Mesendoderm (in vitro differentiated cells): ENCODE data around the gene CD247.

Experiments
- DNase-seq: peaks from one replicate; pipeline ENCODE4 v3.0.0; 2013
- H2AK5ac ChIP-seq: 2 replicates; pipeline ENCODE4 v1.6.1; 2013; ENCODE audit warnings: low read length, inconsistent platforms
- H2BK120ac ChIP-seq: 2 replicates; pipeline ENCODE4 v1.6.1; 2013; ENCODE audit warnings: low read depth, mild to moderate bottlenecking, low read length, moderate library complexity, mixed read lengths
- H2BK15ac ChIP-seq: replicated peaks from 2 replicates; pipeline ENCODE4 v1.6.1; 2013; ENCODE audit warnings: low read depth, mild to moderate bottlenecking, moderate library complexity
- H2BK5ac ChIP-seq: 2 replicates; pipeline ENCODE4 v1.6.1; 2013; ENCODE audit warnings: low read length, inconsistent platforms
- H3K18ac ChIP-seq: 2 replicates; pipeline ENCODE4 v1.6.1; 2013; ENCODE audit warnings: mild to moderate bottlenecking, low read length, mixed read lengths
- H3K23ac ChIP-seq: one replicate; pipeline ENCODE4 v1.6.1; 2013; ENCODE audit warnings: low read length
- H3K27ac ChIP-seq: 2 replicates; pipeline ENCODE4 v1.5.1; 2013; ENCODE audit warnings: low read depth, mild to moderate bottlenecking, inconsistent platforms, low read length, moderate library complexity
- H3K27me3 ChIP-seq: 2 replicates; pipeline ENCODE4 v1.6.1; 2013; ENCODE audit warnings: low read length, control low read depth, mild to moderate bottlenecking, inconsistent platforms; ENCODE audit not compliant: insufficient read depth, poor library complexity
- H3K36me3 ChIP-seq: 2 replicates; pipeline ENCODE4 v1.6.1; 2013; ENCODE audit warnings: low read length, inconsistent platforms; ENCODE audit not compliant: control insufficient read depth, insufficient read depth
- H3K4ac ChIP-seq: one replicate; pipeline ENCODE4 v1.6.1; 2013; ENCODE audit warnings: low read depth, mild to moderate bottlenecking, low read length, moderate library complexity
- H3K4me1 ChIP-seq: 2 replicates; pipeline ENCODE4 v1.6.1; 2013; ENCODE audit warnings: low read depth, low read length, inconsistent platforms; ENCODE audit not compliant: control insufficient read depth
- H3K4me2 ChIP-seq: 2 replicates; pipeline ENCODE4 v1.6.1; 2013; ENCODE audit warnings: low read length
- H3K4me3 ChIP-seq: 2 replicates; pipeline ENCODE4 v1.5.1; 2013; ENCODE audit warnings: mild to moderate bottlenecking, low read length
- H3K56ac ChIP-seq: one replicate; pipeline ENCODE4 v1.6.1; 2013; ENCODE audit warnings: low read length
- H3K79me1 ChIP-seq: 2 replicates; pipeline ENCODE4 v1.6.1; 2013; ENCODE audit warnings: low read length, inconsistent platforms
- H3K79me2 ChIP-seq: 2 replicates; pipeline ENCODE4 v1.6.1; 2013; ENCODE audit warnings: mild to moderate bottlenecking, low read length; ENCODE audit not compliant: control insufficient read depth, insufficient read depth
- H3K9ac ChIP-seq: 2 replicates; pipeline ENCODE4 v1.6.1; 2013; ENCODE audit warnings: low read length, inconsistent platforms
- H4K5ac ChIP-seq: one replicate; pipeline ENCODE4 v1.6.1; 2013; ENCODE audit warnings: low read length
- H4K8ac ChIP-seq: one replicate; pipeline ENCODE4 v1.6.1; 2013; ENCODE audit warnings: low read depth, mild to moderate bottlenecking, control low read depth, low read length, moderate library complexity
- WGBS: extraction: QIAGEN DNeasy Blood & Tissue Kit; methylation state at CpG from one replicate; pipeline ENCODE4 v1.1.7; 2013; ENCODE audit warnings: low lambda C conversion rate, missing lambda C conversion rate; ENCODE audit not compliant: insufficient coverage; ENCODE audit errors: extremely low coverage; 5-methylcytosine and 5-hydroxymethylcytosine counted together

The CD247 gene

DNA sequence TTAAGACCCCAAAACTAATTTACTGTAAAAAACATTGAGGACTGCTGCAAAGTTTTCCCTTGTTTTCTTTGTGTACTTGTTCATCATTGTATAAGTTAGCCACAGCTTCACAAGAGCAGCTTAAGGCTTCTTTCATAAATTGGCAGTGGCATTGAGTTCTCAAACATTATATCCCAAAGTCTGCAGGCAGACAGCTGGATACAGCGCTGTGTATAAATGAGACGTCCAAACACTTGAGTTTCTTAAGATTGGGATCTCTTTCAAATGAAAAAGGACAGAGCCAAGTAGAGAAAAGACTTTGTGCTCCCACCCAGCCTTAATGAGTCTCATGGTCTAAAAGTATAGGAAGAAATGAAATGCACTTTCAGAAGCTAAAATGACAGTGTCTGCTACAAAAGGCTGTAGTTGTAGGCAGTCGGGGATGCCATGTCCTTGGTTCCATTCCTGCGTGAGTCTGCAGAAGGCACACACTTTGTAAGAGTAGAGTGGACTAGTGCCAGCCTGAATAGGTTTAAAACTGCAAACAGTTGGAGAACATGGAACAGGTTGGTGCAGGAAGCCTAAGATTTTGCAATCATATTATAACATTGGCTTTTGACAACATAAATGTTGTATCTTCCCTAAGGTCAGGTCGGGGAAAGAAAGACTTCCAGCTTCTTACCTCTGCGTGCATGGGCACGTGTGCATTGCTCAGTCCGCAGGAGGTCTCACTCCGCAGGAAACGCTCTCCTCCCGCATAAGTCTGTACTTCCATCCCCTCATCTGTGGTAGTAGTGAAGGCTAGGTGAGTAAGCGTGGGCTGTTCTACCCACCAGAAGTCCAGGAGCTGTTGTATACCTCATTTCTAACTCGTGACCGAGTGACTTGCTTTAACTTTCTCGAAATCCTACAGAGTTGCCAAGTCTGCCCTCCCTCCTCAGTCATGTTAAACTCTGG, 94.4 kb downstream of the CD247 start:
- no peak overlapping the region for H3K18ac ChIP-seq
- no peak overlapping the region for H4K8ac ChIP-seq
- no peak overlapping the region for H3K4ac ChIP-seq
- no peaks in the 10 kb centered on the region for H3K79me1 ChIP-seq
- no peak overlapping the region for H4K5ac ChIP-seq
- no peak overlapping the region for H3K4me3 ChIP-seq
- no peak overlapping the region for H3K56ac ChIP-seq
- no peak overlapping the region for H2AK5ac ChIP-seq
- WGBS: no CpG with 5 or more reads among the region's 15 CpGs
- H2BK120ac ChIP-seq: no peak overlapping the region
- H3K27ac ChIP-seq: no peak overlapping the region
- H3K36me3 ChIP-seq: no peaks in the 10 kb centered on the region
- DNase-seq: no peak
- no peaks in the 10 kb centered on the region for H3K27me3 ChIP-seq
- H3K4me1 ChIP-seq: peaks cover 3% of the 10 kb centered on the region
- no peak overlapping the region for H3K4me2 ChIP-seq
- H2BK15ac ChIP-seq: no peak overlapping the region
- no peak overlapping the region for H3K23ac ChIP-seq
- H3K79me2 ChIP-seq: no peaks in the 10 kb centered on the region
- H3K9ac ChIP-seq: no peak overlapping the region
- no peak overlapping the region for H2BK5ac ChIP-seq

DNA sequence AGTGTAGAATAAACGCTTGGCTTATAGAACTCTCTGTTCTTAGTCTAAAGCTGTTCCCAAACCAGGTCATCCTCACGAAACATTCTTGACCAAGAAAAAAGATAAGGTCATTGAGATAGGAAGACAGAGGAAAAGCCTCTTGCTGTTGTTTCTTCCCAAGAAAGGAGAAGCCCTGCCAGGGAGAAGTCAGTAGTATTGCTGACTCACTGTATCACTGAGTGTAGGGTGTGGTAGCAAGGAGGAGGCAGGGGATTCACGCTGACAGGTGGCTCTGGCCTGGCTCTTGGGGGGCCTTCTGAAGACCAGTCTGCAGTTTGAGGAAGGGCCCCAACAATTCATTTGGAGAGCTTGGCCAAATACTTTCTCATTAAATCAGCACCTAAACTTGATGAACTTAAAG, 97.8 kb downstream of the CD247 start:
- Histone ChIP-seq H3K4me3 (no peak overlapping the region), H3K27ac (no peak overlapping the region), H3K27me3 (no peaks in the 10 kb centered on the region), H3K36me3 (peaks cover 4% of the 10 kb centered on the region), H3K79me2 (no peaks in the 10 kb centered on the region), H3K56ac (no peak overlapping the region), H4K5ac (no peak overlapping the region), H3K4me2 (no peak overlapping the region), H2BK120ac (no peak overlapping the region), H3K4ac (no peak overlapping the region), H2BK15ac (no peak overlapping the region), H4K8ac (no peak overlapping the region), H3K9ac (no peak overlapping the region), H3K23ac (no peak overlapping the region), H3K18ac (no peak overlapping the region), H3K79me1 (no peaks in the 10 kb centered on the region), H2BK5ac (no peak overlapping the region), H2AK5ac (no peak overlapping the region), H3K4me1 (peaks cover 3% of the 10 kb centered on the region)
- peak; percentile 61 for DNase-seq
- WGBS: no CpG with 5 or more reads among the region's 3 CpGs

- Histone ChIP-seq H3K4me2 (no peak overlapping the region), H3K27ac (no peak overlapping the region), H2BK120ac (no peak overlapping the region), H3K79me2 (no peaks in the 10 kb centered on the region), H3K4me1 (no peaks in the 10 kb centered on the region), H3K36me3 (peaks cover 5% of the 10 kb centered on the region), H4K8ac (no peak overlapping the region), H2BK15ac (no peak overlapping the region), H2AK5ac (no peak overlapping the region), H4K5ac (no peak overlapping the region), H3K4me3 (no peak overlapping the region), H3K9ac (no peak overlapping the region), H3K23ac (no peak overlapping the region), H3K18ac (no peak overlapping the region), H3K56ac (no peak overlapping the region), H2BK5ac (no peak overlapping the region), H3K79me1 (no peaks in the 10 kb centered on the region), H3K27me3 (no peaks in the 10 kb centered on the region), H3K4ac (no peak overlapping the region)
- no peak for DNase-seq
Measured at GRCh38 chr1:167419245-167419644, 99.1 kb downstream of the CD247 start.

- no peak overlapping the region for H2BK120ac ChIP-seq
Measured at GRCh38 chr1:167418391-167418790, 99.9 kb downstream of the CD247 start.

GRCh38 chr1:167416506-167416905, 101.8 kb downstream of the CD247 start:
- no CpG with 5 or more reads among the region's 1 CpG for WGBS
- no peak overlapping the region for H2BK5ac ChIP-seq
- peaks cover 9% of the 10 kb centered on the region for H3K36me3 ChIP-seq
- H4K8ac ChIP-seq: no peak overlapping the region
- no peak overlapping the region for H2BK120ac ChIP-seq
- H3K4me1 ChIP-seq: no peaks in the 10 kb centered on the region
- no peak overlapping the region for H2BK15ac ChIP-seq
- H3K23ac ChIP-seq: no peak overlapping the region
- H3K79me1 ChIP-seq: no peaks in the 10 kb centered on the region
- no peak overlapping the region for H4K5ac ChIP-seq
- H3K79me2 ChIP-seq: no peaks in the 10 kb centered on the region
- no peaks in the 10 kb centered on the region for H3K27me3 ChIP-seq
- H3K9ac ChIP-seq: no peak overlapping the region
- no peak overlapping the region for H3K27ac ChIP-seq
- H3K18ac ChIP-seq: no peak overlapping the region
- H3K4me3 ChIP-seq: no peak overlapping the region
- no peak overlapping the region for H3K4ac ChIP-seq
- no peak for DNase-seq
- no peak overlapping the region for H3K4me2 ChIP-seq
- no peak overlapping the region for H3K56ac ChIP-seq
- no peak overlapping the region for H2AK5ac ChIP-seq

More at GRCh38 chr1:167418391-167418790, 99.9 kb downstream of the CD247 start:
- Histone ChIP-seq H3K4me3 (no peak overlapping the region), H3K9ac (no peak overlapping the region), H3K18ac (no peak overlapping the region), H3K79me2 (no peaks in the 10 kb centered on the region), H3K4me2 (no peak overlapping the region), H4K5ac (no peak overlapping the region), H3K56ac (no peak overlapping the region), H3K27me3 (no peaks in the 10 kb centered on the region), H2BK5ac (no peak overlapping the region), H3K27ac (no peak overlapping the region), H3K4me1 (no peaks in the 10 kb centered on the region), H2BK15ac (no peak overlapping the region), H3K23ac (no peak overlapping the region), H4K8ac (no peak overlapping the region), H3K79me1 (no peaks in the 10 kb centered on the region), H3K4ac (no peak overlapping the region), H2AK5ac (no peak overlapping the region), H3K36me3 (peaks cover 5% of the 10 kb centered on the region)
- DNase-seq: no peak

GRCh38 chr1:167413328-167413727, 105.0 kb downstream of the CD247 start:
- Histone ChIP-seq H3K27ac (no peak overlapping the region), H2BK15ac (no peak overlapping the region), H3K79me2 (no peaks in the 10 kb centered on the region), H3K36me3 (peaks cover 9% of the 10 kb centered on the region), H3K27me3 (no peaks in the 10 kb centered on the region), H3K56ac (no peak overlapping the region), H3K4me1 (no peaks in the 10 kb centered on the region), H2BK5ac (no peak overlapping the region), H3K4me2 (no peak overlapping the region), H4K5ac (no peak overlapping the region), H2AK5ac (no peak overlapping the region), H3K4me3 (no peak overlapping the region), H2BK120ac (no peak overlapping the region), H3K4ac (no peak overlapping the region), H3K9ac (no peak overlapping the region), H4K8ac (no peak overlapping the region), H3K79me1 (no peaks in the 10 kb centered on the region), H3K23ac (no peak overlapping the region), H3K18ac (no peak overlapping the region)
- no peak for DNase-seq
- no CpG with 5 or more reads among the region's 3 CpGs for WGBS
